GM18867 (cell line): ENCODE measurements around the gene KIRREL3.

Experiments
- ATAC-seq: cut with Tn5 transposase; IDR thresholded peaks from one replicate; pipeline ENCODE4 v1.9.1; 2021; ENCODE audit warnings: mild to moderate bottlenecking, moderate library complexity; ENCODE audit not compliant: unreplicated experiment

Gene KIRREL3

DNA sequence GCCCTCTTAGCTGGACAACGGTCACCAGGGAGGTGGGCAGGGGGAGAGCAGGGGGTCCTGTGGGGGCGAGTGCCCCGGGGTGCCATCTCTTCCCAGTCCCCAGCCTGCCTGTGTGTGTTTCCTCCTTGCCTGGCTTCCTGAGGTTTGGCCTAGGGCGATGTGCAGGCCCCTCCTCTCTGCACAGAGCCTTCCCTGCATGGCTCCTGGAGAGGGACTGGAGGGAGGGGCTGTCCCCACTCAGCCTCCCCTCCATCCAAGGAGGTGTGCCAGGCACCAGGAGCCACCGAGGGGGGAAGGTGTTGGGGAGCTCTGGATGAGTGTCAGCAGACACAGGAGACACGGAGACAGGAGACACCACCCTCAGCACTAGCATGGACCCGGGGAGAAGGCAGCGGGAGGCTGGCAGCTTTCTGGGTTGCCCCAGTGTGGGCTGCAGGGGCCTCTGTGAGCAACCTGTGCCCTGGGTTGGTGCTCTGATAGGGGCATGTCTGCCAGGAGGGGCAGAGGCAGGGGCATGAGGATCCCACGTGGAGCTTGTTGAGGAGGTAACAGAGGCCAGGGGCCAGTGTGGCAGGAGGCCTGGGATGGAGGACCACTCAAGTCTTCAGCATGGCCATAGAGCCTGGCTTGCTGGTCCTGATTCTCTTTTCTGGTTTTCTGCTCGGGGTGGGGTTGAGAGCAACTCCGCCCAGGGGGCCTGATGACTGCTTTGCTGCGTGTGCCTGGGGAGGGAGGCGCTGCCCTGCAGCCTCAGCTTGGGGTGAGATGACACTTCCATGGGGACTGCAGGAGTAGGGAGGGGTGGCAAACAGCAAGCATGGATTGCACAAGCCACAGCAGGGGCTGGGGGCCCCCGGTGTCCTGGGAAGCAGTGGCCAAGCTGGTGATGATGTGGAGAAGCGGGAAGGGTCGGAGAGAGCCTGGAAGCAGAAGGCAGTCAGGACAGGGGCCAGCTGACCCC is 566.3 kb downstream of the KIRREL3 start:
- ATAC-seq = no peak

DNA sequence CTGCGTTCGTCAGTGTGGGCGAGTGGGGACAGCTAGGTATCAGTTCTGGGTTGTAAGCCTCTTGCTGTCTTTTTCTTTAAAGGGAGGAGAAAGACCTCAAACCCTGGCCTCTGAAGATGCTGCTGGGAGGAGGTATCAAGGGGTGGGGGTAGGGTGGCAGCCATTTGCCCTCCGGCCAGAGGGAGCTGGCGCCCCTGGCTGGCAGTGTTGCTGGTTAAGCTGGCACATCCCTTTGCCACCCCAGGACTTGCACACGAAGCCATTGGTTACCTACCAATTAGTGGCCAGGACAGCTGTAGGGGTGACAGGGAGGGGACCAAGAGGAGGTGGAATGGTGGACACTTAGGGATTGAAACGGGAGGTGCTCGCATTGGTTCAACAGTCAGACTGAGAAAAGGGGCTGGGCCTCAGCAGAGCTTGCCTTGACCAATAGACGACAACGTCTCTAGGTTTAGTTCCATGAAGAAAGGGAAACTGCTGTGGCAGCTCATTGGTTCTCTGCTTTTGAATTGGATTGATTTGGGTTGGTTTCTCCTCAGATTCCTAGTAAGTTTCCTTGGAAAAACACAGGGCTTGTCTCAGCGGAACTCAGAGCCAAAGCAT is 567.2 kb downstream of the KIRREL3 start:
- ATAC-seq = peak; percentile 62

DNA sequence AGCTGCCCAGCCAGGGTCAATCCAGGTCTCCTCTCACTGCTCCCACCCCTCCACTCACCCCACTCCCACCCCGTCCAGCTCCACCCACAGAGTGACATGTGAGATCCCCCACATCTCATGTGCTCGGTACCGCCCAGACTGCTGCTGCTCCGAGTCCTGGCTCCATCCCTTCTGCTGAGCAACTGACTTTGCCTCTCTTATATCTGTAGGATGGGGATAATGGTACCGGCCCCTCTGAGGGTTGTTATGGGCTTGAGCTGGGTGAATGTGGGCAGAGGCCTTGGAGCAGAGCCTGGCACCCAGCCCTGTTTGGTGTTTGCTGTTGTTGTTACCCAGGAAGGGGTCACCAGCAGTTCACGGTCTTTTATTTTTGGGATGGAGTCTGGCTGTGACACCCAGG is 568.0 kb downstream of the KIRREL3 start:
- ATAC-seq = no peak

DNA sequence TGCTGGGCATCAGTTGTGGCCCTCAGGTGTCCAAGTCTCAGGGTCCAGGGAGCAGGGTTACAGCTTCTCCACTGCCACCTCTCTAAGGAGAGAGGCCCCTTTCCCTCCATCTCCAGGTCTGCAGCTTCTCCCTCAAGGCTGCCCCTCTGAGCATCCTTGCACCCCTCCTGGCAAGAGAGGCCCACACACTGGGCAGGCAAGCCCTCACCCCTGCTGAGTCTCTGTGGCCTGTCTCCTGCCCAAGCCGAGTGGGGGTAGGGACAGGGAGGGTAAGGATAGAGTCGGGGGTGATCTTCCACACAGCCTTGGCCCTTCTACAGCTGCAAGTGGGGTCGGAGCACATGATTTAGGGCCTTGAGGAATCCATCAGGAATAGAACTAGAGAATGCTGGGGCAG is 568.5 kb downstream of the KIRREL3 start:
- no peak for ATAC-seq

DNA sequence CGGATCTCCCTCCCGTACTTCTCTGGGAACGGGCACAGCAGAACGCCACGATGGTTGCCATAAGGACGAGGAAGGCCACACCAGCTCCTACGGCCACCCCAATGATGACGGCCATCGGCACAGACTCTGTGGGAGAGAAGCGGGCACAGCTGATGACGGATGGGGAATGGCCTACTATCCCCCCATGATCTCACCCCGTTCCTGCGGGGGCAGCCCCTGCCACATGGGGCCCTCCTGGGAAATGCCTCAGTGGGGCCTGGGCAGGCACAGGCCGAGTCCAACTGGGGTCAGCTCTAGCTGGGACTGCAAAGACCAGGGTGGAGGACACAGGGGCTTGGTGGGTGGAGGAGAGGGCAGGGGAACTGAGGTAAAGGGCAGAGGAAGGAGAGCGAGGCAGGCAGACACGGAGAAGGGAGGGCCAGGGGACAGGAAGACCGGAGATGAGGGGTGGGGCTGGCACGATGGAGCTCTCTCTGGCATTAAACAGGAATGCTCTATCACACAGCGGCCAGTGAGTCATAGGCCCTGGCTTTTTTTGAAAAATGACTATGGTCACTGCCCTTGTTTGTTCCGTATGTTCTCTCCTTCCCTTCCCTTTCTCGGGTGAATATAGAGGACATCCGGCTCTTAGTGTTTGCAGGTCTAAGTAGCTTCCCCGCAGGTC is 569.0 kb downstream of the KIRREL3 start:
- no peak for ATAC-seq

DNA sequence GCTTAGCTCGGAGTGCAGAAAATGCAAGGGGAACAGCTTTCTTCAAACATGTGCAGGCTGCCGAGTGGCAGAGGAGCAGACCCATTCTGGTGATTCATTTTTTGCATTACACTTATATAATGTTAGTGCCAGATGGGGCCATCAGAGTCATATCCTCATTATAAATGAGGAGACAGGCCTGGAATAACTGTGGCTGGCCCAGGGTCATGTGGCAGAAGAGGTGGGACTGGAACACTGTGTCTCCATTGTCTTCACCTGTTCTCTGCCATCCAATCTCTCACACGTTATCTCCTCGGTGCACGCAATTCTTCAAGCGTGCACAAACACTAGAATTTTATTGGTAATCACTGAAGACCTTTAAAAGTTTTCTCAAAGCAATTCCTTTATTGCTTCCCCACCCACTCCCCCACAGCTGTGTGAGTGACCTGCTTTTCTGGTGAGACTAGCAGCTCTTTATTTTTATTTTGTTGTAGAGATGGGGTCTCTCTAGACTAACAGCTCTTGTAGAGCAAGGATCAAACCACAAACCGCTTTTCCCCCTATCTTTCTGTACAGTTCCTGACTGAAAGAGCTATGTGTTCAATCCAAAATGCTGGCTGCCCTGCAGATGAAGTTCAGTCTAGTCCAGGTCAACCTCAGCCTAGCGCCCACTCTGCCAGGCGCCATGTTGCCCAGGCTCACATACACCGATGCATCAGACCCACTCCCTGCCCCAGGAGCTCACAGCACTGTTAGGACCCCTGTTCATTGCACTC is 569.8 kb downstream of the KIRREL3 start:
- ATAC-seq = no peak

DNA sequence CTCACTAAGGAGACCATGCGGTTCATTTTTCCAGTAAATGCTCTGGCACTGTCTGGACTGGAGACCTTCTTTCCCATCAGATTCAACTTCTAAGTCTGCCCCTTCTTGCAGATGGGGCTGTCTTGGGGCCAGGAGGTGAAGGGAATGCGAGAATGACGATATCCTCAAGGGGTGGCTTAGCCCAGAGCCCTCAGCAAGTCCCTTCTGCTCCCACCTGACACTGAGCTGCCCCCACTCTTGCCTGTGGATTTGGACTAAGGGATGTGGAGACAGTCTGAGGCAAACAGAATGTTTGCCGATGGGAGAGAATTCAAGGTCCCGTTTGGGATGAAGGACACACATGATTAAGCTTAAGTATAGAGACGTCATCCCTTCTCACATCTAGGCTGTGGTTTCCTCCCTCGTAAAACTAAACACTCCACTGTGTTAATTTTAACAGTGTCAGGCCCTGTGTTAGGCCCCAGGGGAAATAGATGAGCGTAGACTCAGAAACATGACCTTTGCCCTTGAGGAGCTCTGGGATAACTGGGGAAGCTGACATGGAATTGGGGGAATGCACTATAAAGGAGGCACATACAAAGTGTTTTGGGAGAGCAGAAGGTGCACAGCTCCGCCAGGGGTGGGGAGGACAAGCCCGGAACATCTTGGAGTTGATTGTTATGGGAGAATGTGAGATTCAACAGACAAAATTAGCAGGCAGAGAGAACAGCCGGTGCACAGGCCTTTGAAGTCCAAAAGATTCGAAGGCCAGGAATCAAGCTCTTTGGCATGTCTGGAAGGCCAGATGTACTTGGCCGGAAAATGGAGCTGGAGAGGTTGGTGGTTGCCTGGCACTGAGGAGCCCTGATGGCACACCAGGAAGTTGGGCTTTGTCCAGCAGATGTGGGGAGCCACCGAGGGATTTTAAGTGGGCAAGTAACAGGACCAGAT is 573.5 kb downstream of the KIRREL3 start:
- peak; percentile 88 for ATAC-seq

DNA sequence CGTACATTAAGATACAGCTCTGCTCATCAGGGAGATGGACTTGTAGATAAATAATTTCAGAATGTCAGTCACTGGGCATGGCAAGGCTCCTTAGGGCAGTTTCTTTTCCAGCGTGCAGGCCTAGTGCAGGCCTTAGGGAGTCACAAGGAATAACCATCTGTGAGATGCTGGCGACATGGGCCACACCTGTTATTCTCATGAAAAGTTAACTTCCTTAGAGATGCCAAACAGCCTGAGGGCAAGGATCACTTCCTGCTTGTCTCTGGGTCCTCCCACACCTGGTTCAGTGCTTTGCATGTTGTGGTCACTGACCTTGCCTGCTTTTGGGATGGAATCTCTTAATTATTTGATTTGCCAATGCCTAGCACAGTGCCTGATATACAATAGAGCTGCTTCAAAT is 574.5 kb downstream of the KIRREL3 start:
- ATAC-seq = no peak

DNA sequence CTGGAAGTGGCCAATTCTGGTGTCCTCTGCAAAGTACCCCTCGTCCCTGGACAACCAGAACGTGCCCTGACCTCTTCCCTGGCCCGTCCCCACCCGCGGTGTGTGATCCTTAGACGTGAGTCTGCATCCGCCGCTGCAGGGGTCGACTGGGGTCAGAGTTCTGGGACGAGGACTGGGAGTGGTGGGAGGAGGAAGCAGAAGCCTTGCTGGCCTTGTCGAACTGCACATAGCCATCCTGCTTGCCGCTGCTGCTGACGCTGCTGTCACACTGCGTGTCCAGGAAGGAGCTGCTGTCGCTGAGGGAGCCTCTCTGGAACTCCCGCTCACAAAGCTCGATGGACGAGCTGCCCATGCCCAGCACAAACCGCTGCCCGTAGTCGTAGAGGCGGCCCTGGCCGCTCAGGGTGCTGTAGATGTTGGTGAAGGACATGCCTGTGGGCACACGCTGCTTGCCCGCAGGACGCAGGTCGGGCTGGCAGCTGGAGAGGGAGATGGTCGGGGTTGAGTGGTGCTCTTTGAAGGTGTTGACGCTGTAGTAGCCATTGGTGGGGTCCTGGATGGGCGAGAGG is 576.0 kb downstream of the KIRREL3 start:
- ATAC-seq = no peak

DNA sequence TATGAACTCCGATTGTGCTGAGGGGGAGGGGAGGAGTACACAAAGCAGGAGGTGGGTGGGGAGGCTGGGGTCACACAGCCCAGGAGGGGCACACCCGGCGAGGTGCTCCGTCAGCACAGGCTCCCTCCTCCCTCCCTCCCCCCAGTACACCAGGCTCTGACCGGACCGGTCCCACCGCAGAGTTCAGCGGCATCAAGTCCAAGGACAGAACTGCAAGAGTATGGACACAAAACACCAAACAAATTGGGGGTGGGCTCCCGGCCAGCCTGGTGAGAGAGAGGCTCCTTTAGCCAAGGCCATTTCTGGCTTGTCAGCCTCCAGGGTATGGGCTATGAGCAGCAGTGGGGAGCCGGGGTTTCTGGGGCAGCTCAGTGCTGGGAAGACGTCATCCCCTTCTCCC is 576.8 kb downstream of the KIRREL3 start:
- no peak for ATAC-seq

DNA sequence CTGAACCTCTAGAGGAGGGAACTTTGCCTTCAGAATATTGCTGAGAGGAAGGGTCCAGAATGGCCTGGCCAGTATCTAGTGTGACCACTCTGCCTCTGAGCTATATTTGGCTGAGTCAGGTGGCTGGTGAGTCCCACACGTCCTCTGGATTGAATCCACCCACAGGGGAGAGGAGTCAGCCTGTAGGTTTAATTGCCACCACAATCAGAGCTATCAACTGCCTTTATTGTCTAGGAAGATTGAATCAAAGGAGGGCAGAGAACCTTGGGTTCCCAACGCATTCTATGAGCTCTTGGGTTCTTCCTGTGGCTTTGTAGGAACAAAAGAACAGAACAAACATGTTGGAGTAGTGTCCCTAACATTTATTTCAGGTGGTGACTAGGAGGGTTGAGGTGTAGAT is 577.4 kb downstream of the KIRREL3 start:
- ATAC-seq = no peak

DNA sequence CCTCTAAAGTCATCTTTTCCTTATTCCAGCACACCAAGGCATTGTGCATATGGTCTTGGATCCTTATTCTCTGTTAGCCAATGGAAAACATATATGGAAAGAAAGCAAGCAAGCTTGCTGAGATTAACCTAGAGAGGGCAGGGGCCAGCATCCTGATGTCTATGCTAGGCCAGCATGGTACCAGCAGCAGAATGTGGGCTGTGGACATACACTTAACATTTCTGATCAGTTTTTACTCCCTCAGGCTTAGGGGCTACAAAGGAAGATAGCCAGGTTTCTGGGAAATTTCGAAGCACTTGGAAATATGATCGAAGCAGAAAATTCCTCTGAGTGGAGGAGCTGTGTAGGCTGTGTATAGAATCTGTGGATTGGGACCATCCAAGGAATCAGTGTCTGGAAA is 578.1 kb downstream of the KIRREL3 start:
- no peak for ATAC-seq

DNA sequence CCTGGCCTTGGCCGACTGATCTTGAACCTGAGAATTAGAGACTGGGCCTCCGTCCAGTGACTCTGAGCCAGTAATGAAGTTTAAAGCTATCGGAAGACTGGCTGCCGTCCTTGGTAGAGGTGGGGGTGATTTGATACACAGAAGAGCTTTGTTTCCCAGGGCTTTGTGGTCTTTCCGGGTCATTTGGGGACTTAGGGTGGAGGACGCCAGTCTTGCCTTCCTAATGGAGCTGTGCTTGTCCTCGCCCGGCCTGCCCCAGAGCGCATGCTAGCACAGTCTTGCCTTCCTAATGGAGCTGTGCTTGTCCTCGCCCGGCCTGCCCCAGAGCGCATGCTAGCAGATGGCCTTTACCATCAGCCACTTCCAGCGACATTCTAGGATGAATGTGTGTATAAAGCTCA is 579.3 kb downstream of the KIRREL3 start:
- ATAC-seq = no peak

DNA sequence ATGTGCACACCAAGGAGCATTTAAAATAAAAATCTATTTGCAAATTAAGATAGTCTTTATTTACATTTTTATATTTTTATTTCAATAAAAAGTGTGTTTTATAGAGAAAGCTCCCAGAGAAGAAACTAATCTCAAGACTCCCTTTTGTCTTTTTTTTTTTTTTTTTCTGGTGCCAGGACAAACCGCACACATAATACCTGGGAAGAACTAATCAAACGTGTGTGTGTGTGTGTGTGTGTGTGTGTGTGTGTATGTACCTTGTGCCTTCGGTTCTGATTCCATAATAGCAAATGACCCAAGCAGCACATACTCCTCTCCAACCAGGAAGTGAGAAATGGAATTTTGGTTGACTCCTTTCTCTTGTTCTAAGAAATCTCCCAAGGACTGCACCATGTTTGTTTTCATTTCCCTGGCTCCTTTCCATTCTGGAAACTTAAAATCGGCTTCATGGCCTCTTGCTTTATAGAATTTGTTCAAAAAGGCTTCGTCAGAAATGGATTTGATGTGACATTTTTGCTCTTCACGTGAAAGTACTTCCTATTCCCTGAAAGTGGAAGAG is 579.8 kb downstream of the KIRREL3 start:
- ATAC-seq = no peak

DNA sequence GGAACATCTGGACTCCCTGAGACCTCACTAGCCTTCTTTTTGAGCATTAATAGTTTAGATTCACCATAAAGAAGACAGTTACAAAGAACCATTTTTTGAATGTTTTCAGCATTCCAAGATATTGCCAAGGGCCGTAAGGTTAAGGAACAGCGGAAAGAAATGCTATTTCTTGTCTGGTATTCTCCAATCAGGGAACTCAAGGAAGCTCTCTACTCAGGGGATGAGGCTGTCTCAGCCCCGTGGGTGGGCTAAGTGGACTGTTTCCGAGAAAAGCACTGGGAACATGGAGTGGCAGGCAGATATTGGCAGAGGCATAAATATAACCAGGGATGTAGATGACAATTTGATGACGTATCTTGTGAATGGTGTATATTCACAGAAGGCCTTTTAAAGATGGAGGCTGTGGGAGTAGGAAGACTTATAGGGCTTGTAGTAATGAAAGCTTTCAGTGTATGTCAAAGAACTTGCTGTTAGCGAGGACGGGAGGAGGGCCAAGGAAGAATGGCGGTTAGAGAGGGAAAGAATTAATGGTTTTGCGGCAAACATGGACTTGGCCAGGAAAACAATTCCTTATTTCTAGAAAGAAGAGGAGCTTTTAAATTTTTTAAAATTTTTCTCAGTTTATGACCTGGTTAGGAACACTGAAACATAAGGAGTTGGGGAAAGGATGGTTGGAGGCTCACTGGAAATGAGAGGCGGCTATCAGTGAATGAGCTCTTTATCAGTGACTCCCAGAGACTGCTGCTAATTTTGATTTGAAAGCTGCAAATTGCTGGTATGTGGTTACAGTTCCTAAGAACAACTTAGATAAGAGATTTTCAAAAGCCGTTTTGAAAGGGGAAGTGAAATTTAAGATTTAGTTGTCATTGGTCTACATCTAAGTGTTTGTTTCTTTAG is 580.5 kb downstream of the KIRREL3 start:
- peak; percentile 89 for ATAC-seq

DNA sequence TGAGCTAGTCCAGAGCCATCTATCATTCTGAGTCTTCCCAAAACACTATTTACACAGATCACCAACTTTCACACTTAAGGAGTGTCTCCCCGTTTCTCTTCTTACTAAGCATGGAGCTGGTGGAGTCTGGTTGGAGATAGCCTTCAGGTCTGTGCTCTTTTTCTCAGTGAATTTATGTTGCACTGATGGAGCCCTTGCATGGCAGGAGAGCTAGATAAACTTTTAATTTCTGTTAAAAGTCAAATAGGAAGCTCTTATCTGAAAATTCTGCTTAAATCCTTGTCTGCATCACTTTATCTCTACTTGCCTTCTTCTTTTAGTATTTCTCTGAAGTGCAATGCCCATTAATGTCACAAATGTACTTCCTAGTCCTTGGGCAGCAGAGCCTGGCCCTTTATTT is 581.7 kb downstream of the KIRREL3 start:
- ATAC-seq = no peak

DNA sequence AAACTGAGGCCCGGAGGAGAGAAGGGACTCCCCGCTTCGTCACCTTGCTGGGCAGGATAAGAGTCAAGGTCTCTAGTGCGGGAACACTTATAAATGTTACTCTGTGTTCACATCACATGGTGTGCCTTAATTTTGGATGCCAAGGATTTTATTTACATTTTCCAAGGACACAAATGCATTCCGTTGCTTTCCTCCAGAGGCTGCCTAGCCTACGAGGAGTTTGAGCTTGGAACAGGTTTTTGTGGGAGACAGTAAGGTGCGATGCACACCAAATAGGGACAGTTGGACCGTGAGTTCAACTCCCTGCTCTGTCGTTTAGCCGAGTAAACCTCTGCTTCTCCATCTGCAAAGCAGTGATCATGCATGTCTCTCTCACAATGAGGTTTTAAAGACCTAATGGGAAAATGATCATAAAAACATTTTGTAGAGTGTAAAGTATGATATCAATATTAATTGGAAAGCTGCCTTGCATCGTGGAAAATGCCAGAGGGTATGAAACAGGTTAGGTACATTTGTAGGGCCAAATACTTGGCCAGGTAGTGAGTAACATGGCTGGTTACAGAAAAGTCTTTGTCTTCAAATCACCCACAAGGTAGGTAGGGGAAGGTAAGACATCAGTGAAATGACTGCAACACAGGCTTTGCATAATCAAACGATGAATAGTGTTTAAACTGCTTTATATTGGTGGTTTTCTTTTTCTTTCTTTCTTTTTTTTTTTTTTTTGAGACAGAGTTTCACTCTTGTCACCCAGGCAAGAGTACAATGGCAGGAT is 583.3 kb downstream of the KIRREL3 start:
- no peak for ATAC-seq
